Measurements from ENCODE around the gene TEPSIN. TPM values are rescaled to one million over a fixed set of nuclear protein-coding genes. Genes with fewer than 3 reads are reported as not detected.

The TEPSIN gene, protein sequence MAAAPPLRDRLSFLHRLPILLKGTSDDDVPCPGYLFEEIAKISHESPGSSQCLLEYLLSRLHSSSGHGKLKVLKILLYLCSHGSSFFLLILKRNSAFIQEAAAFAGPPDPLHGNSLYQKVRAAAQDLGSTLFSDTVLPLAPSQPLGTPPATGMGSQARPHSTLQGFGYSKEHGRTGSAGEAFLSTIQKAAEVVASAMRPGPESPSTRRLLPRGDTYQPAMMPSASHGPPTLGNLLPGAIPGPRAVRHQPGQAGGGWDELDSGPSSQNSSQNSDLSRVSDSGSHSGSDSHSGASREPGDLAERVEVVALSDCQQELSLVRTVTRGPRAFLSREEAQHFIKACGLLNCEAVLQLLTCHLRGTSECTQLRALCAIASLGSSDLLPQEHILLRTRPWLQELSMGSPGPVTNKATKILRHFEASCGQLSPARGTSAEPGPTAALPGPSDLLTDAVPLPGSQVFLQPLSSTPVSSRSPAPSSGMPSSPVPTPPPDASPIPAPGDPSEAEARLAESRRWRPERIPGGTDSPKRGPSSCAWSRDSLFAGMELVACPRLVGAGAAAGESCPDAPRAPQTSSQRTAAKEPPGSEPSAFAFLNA
- total RNA-seq: 9.0 and 15.8 TPM in 2 replicates

DNA sequence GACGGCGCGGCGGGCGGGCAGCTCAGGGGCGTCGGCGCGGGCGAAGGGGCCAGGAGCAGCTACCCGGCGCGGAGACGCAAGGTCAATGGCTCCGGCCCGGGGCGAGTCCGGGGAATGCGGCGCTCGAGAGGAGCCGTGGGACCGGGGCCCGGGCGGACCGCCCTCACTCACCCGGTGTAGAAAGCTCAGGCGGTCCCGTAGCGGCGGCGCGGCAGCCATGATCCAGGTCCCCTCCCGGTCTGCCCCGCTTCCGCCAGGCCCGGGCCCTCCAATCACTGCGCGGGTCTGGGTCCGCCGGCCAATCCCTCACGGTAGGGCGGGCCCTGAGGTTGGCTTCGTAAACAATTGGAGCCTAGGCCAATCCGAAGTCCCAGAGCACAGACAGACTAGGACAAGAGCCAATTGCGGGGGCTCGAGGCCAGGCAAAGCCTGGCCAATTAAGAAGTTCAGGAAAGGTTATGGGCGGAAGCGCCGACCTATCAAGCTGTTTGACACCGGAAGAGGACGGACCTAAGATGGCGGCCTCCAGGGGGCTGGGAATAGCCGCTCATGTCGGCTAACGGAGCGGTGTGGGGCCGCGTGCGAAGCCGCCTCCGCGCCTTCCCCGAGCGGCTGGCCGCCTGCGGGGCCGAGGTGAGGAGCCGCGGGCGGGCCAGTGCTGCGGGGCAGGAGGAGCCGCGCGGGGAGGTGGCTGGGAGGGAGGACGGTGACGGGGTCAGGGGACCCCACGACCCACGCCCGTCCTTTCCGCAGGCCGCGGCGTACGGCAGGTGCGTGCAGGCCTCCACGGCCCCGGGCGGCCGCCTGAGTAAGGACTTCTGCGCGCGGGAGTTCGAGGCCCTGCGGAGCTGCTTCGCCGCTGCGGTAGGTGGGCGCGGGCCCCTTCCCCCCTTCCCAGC, at the start of gene TEPSIN, which contains the start of gene NDUFAF8:
Gene TEPSIN, minus strand, starts transcription at position 241 of the 899 bp plus-strand sequence. Its CDS starts 22 bp downstream, at position 219.
Gene NDUFAF8, plus strand, starts transcription at position 504 of the 899 bp plus-strand sequence. Its CDS starts 46 bp downstream, at position 550.
- DNase-seq (ENCODE audit: low read depth, low spot score): peak; percentile 98

DNA sequence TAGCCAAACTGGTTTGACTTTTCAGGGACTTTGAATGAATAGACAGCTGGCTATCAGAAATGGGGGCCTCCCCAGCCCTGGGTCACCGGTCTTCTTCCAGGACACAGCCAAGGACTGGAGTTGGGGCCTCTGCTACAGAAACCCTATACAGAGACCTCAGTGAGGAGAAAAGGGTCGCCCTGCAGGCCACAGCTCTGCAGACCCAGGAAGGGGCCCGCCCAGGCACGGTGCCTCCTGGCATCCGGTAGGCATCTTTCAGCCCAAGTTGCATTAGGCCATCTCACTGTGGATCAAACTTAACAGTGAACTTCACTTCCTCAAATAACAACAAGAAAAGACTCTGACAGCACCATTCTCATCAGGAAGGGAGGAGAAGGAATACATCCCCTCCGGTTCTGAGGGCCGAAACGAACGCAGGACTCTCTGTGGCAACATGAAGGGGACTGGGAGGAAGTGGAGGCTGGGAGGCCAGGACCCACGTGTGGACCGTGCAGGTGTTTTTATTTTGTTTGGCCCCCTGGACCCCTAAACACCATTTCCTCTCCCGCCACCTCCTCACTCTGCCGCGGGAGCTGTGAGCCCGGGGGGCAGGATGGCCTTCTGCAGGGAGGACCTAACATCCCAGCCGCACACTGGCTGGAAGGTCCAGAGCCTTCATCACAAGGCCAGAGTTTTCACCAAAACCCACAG, 49.0 kb upstream of the TEPSIN start:
- DNase-seq (ENCODE audit: low read depth, low spot score): no peak

- DNase-seq (ENCODE audit: low read depth, low spot score): no peak
These were observed 48.3 kb upstream of the TEPSIN start for GRCh38 chr17:81287152-81287551.

DNA sequence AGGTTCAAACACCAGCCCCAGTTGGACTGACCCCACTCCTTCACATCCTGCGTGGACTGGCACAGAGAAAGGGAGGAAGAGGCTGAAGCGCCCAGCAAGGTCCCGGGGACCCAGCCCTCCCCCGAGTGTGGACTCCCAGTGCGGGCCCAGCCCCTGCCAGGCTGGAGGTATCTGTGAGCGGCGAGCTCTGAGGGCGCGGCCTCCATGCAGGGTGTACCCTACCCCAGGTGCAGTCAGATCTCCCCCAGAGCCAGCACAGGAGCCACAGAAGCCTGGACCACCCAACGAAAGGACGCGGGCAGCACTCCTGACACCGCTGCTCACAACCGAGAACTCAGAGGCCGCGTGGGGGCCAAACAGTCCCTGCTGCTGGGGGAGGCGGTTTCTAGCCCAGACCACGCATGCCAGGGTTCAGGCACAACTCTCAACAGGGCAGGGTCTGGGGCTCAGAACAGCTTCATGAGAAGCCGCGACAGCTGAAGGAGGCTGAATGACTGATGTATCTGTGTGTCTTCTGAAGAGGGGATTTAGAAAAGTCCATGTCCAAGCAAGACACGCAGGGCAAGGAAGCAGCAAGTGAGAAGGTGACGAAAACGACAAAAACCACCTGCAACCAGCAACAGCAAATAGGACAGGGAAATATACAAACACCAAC, 47.8 kb upstream of the TEPSIN start:
- DNase-seq (ENCODE audit: low read depth, low spot score): no peak

- DNase-seq (ENCODE audit: low read depth, low spot score): no peak
These were observed 47.0 kb upstream of the TEPSIN start for GRCh38 chr17:81285894-81286293.

DNA sequence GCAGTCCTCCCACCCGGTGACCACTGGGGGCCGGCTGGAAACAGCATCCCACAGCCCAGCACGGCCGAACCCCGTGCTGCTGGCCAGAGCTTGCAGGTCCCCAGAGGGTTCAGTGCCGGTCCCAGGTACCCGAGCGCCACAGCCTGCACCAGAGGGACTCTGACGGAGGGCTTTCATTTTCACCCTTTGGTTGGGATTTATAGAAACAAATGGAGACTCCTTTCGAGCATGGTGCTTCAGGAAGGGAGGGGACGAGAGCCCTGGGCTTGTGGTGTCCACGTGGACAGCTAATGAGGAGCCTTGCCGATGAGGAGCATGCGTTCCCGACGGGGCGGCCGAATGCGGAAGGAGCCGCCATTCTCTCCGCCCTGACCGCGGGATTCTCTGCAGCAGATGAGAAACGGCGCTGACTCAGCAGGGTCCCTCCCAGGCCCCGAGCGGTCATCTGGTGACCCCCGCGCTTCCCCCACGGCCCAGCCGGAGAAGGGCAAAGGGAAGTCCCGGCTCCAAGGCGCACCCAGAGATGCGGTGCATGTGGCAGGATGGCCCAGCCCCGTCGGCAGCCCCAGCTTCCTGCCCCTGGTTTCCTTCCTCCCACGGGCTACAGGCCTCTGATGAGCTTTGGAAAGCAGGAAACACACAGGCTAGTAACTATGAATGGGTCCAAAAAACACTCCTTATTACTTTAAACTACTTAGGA, 46.5 kb upstream of the TEPSIN start:
- DNase-seq (ENCODE audit: low read depth, low spot score): peak; percentile 22

DNA sequence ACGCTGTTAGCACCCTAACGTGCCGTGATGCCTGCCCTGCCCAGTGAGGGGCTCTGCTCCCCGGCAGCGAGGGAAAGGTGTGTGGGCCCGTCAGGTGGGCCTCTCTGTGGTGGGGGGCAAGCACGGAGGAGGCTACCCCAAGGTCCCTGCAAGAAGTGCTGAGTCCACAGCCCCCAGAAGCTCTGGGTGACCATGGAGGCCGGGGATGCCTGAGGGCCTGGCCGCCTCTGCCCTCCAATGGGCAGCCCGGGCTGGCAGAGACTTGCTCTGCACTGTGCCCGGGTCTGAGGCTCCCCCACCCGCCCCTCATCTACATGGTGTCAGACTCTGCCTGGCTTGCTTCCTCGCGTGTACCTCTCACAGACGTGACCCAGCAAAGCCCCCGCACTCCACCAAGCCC, 44.0 kb upstream of the TEPSIN start:
- no peak for DNase-seq (ENCODE audit: low read depth, low spot score)

- DNase-seq (ENCODE audit: low read depth, low spot score): no peak
These were observed 43.3 kb upstream of the TEPSIN start for GRCh38 chr17:81282141-81282540.

- DNase-seq (ENCODE audit: low read depth, low spot score): no peak
These were observed 41.7 kb upstream of the TEPSIN start for GRCh38 chr17:81280571-81280970.

DNA sequence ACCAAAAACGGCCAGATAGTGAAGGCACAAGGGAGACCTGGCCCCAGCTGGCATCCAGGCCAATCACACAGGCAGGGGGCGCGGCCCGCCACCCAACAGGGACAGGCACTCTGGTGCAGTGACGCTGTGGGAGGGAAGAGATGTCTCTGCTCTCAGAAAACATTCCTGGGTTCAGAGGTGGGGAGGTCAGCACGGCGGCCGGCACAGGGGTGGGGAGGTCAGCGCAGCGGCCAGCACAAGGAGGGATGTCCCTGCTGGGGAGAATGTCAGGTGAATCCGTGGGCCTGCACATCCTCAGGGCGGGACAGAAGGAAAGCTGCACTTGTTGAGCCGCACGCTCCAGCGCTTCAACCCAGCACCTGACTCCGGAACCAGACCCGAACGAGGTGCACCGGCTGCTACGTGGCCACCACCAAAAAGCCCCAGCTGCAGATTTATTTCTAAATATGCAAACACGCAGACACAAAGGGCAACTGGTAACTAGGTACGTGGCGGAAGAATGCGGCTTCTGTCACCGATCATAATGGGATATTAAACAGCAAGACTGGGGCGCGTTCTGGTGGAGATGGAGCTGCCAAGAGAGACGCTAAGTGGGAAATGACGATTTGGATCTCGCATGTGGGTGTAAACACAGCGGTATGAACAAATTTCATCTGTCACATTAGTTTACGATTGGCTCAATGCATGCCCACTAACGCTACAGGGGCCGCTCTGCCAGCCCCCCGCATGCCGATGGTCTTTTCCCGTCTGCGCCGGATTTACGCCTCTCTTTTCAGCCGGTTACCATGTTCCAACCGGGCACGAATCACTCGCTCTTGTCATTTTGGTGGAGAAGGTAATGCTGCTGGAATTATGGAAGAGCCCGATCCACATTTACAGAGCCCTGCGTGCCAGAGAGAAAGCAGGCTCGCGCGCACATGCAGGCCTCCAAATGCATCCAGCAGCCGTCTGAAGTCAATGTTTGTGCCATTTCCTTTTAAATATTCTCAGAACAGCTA, 40.7 kb upstream of the TEPSIN start:
- no peak for DNase-seq (ENCODE audit: low read depth, low spot score)

GRCh38 chr17:81278831-81279230, 40.0 kb upstream of the TEPSIN start:
- DNase-seq (ENCODE audit: low read depth, low spot score): no peak

- DNase-seq (ENCODE audit: low read depth, low spot score): no peak
These were observed 39.3 kb upstream of the TEPSIN start for GRCh38 chr17:81277946-81278693.

GRCh38 chr17:81277421-81277820, 38.6 kb upstream of the TEPSIN start:
- no peak for DNase-seq (ENCODE audit: low read depth, low spot score)

DNA sequence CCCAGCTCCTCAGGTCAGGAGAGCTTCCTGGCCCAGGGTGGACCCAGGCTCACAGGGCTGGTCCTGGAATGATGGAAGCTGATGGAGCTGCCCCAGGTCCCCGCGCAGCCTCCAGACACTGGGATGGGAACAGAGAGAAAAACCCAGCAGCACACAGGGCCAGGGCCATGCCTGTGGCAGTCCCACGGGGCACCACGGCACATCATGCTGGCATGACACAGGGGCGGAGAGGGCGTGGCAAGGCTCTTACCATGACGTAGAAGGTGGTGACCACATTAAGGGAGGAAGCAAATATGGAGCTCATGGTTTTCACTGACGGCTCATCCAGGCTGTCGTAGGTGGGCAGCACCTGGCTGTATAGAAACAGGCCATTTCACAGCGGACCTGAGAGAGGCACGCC, 37.9 kb upstream of the TEPSIN start:
- DNase-seq (ENCODE audit: low read depth, low spot score): no peak

DNA sequence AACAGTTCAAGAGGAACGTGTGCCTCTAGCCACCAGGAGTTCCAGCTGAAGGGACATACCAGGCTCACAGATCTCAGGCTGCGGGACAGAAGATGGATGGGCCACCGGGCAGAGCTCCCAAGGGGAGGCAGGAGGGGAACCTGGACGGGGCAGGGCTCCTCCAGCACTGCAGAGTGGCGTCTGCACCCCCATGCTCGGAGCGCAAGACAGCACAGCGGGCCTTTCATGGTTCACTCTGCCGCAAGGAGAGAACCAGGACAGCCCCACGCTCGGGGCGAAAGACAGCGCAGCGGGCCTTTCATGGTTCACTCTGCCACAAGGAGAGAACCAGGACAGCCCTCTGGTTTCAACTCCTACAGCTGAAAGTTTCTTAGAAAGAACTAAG, 35.6 kb upstream of the TEPSIN start:
- DNase-seq (ENCODE audit: low read depth, low spot score): no peak

DNA sequence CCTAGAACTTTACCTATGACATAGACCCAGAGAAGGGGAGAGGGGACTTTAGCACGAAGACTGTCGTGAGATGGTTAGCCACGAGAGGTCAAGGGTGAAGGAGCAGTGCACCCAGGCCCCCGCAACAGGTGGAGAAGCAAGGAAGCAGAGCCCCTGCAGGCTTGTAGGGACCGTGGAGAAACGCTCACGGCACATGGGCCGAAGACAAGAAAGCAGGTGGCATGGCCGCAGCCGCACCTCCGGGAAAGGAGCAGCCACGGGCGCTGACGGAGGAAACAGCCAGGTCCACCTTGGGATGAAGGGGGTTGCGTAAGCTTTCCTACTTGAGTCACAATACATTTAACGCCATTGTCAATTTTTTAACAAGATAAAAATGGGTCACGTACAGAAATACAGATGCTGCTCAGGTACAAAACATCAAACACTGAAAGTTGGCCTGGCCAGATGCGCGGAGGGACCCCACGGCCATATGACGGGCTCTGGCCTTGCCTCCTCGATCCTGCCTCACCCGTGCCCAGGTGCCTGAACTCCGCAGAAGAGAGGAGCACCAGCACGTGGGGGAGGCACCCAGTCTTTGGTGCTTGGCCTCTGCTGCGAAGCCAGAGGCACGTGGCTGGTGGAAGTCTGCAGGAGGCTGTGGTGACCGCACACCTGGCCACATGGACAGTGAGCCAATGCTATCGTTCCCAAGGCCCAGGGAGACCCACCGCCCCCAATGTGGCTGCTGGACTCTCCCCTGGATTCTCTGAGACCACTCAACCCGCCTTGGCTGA, 35.0 kb upstream of the TEPSIN start:
- no peak for DNase-seq (ENCODE audit: low read depth, low spot score)

DNA sequence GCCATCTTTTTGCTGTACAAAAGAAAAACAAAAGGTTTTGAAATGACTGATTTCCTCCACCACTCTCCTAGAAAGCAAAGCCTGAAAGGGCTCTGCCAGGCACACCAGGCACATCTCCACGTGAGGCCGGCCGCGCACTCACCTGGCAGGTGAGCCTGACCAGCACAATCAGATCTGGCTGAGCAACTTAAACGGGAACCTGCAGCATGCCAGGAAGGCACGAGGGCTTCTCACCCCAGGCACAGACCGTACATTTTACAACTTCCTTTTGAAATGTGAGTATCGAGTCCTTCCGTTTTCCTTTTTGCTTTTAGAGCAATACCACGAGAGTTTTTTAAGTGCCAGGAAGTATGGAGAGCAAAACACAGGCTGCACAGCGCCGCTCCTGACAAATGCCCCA, 33.8 kb upstream of the TEPSIN start:
- no peak for DNase-seq (ENCODE audit: low read depth, low spot score)
